Neuronal stem cell (in vitro differentiated cells): ENCODE measurements around the gene EFCAB11.

Experiments used
- DNase-seq: peaks from one replicate; pipeline ENCODE4 v3.0.0-alpha.2; 2013; ENCODE audit warnings: low spot score
- H2AFZ ChIP-seq: one replicate; pipeline ENCODE4 v1.6.1; 2013; ENCODE audit warnings: mild to moderate bottlenecking, low read length, inconsistent platforms
- H2AK5ac ChIP-seq: 2 replicates; pipeline ENCODE4 v1.6.1; 2013; ENCODE audit warnings: low read depth, mild to moderate bottlenecking, inconsistent platforms, low read length, moderate library complexity, mixed read lengths
- H2BK120ac ChIP-seq: 2 replicates; pipeline ENCODE4 v1.6.1; 2013; ENCODE audit warnings: low read depth, mild to moderate bottlenecking, inconsistent platforms, low read length, moderate library complexity, mixed read lengths
- H2BK12ac ChIP-seq: one replicate; pipeline ENCODE4 v1.6.1; 2013; ENCODE audit warnings: low read length, inconsistent platforms
- H2BK15ac ChIP-seq: 2 replicates; pipeline ENCODE4 v1.6.1; 2013; ENCODE audit warnings: mild to moderate bottlenecking, low read length, inconsistent platforms, mixed read lengths
- H2BK5ac ChIP-seq: one replicate; pipeline ENCODE4 v1.6.1; 2013; ENCODE audit warnings: inconsistent platforms, mild to moderate bottlenecking, low read length, moderate library complexity
- H3K14ac ChIP-seq: one replicate; pipeline ENCODE4 v1.6.1; 2013; ENCODE audit warnings: low read length, inconsistent platforms
- H3K18ac ChIP-seq: 2 replicates; pipeline ENCODE4 v1.6.1; 2013; ENCODE audit warnings: low read length, inconsistent platforms
- H3K23ac ChIP-seq: 2 replicates; pipeline ENCODE4 v1.6.1; 2013; ENCODE audit warnings: low read depth, mild to moderate bottlenecking, mixed read lengths, low read length, inconsistent platforms; ENCODE audit not compliant: poor library complexity
- H3K27ac ChIP-seq: replicated peaks from 3 replicates; pipeline ENCODE4 v1.5.1; 2013; ENCODE audit warnings: low read length, inconsistent platforms
- H3K27me3 ChIP-seq, 3 experiments: 2 replicates each; pipeline ENCODE4 v1.6.1; 2013; ENCODE audit warnings: low read length in 3 of 3, mild to moderate bottlenecking in 2 of 3, inconsistent platforms in 1 of 3, low read depth in 1 of 3, mixed read lengths in 1 of 3, moderate library complexity in 1 of 3; ENCODE audit not compliant: control insufficient read depth in 3 of 3, insufficient read depth in 3 of 3
- H3K36me3 ChIP-seq, 2 donors: replicated peaks in 1 of 2; 2 replicates each; pipeline ENCODE4 v1.6.1; 2013; ENCODE audit warnings: low read length in 2 of 2; ENCODE audit not compliant: control insufficient read depth in 2 of 2, insufficient read depth in 2 of 2
- H3K4ac ChIP-seq: 2 replicates; pipeline ENCODE4 v1.6.1; 2013; ENCODE audit warnings: inconsistent platforms, mild to moderate bottlenecking, low read length, moderate library complexity
- H3K4me1 ChIP-seq, 2 donors: 1 replicate in 1 of 2; 2 replicates in 1 of 2; pipeline ENCODE4 v1.6.1; 2013; ENCODE audit warnings: low read length in 2 of 2, low read depth in 1 of 2; ENCODE audit not compliant: control insufficient read depth in 2 of 2, insufficient read depth in 1 of 2
- H3K4me2 ChIP-seq: one replicate; pipeline ENCODE4 v1.6.1; 2013; ENCODE audit warnings: mild to moderate bottlenecking, low read length, inconsistent platforms; ENCODE audit not compliant: insufficient read depth, poor library complexity, severe bottlenecking
- H3K4me3 ChIP-seq, 2 donors: 2 replicates each; pipeline ENCODE4 v1.5.1; 2013; ENCODE audit warnings: low read length in 2 of 2, mild to moderate bottlenecking in 2 of 2, inconsistent platforms in 1 of 2, moderate library complexity in 1 of 2
- H3K79me1 ChIP-seq: one replicate; pipeline ENCODE4 v1.6.1; 2013; ENCODE audit warnings: low read depth, mild to moderate bottlenecking, inconsistent platforms, low read length, moderate library complexity
- H3K9ac ChIP-seq: one replicate; pipeline ENCODE4 v1.6.1; 2013; ENCODE audit warnings: mild to moderate bottlenecking, low read depth, low read length, inconsistent platforms; ENCODE audit not compliant: poor library complexity
- H3K9me3 ChIP-seq, 2 donors: replicated peaks in 1 of 2; 2 replicates each; pipeline versions ENCODE3 to v1.6.1; 2013; ENCODE audit warnings: low read length in 2 of 2, mild to moderate bottlenecking in 2 of 2, inconsistent platforms in 1 of 2, low read depth in 1 of 2, mixed read lengths in 1 of 2, moderate library complexity in 1 of 2; ENCODE audit not compliant: control insufficient read depth in 2 of 2, insufficient read depth in 1 of 2
- H4K8ac ChIP-seq: one replicate; pipeline ENCODE4 v1.6.1; 2013; ENCODE audit warnings: low read depth, mild to moderate bottlenecking, inconsistent platforms, low read length, moderate library complexity
- H4K91ac ChIP-seq: one replicate; pipeline ENCODE4 v1.6.1; 2013; ENCODE audit warnings: low read length, low read depth, mild to moderate bottlenecking, inconsistent platforms; ENCODE audit not compliant: poor library complexity
- WGBS, 2 donors: extraction: QIAGEN DNeasy Blood & Tissue Kit; methylation state at CpG; one replicate each; pipeline ENCODE4 v1.1.7; 2013; ENCODE audit warnings: missing lambda C conversion rate in 2 of 2, mixed read lengths in 1 of 2; ENCODE audit not compliant: insufficient read length in 2 of 2, insufficient replicate concordance in 1 of 2; ENCODE audit errors: extremely low coverage in 2 of 2; 5-methylcytosine and 5-hydroxymethylcytosine counted together

EFCAB11 gene

GRCh38 chr14:89767861-89768268, 186.7 kb downstream of the EFCAB11 start:
- no CpG with 5 or more reads among the region's 4 CpGs for WGBS, 2 donors
- Histone ChIP-seq H3K4ac (no peak overlapping the region), H4K8ac (no peak overlapping the region), H3K79me1 (no peaks in the 10 kb centered on the region), H3K4me3 (no peak overlapping the region), H2BK5ac (no peak overlapping the region), H3K27me3 (no peaks in the 10 kb centered on the region), H2BK15ac (no peak overlapping the region), H2AFZ (no peak overlapping the region), H3K27ac (no peak overlapping the region), H2BK12ac (no peak overlapping the region), H3K23ac (no peak overlapping the region), H3K9ac (no peak overlapping the region), H2AK5ac (no peak overlapping the region), H3K18ac (no peak overlapping the region), H3K36me3 (no peaks in the 10 kb centered on the region), H3K9me3 (peaks cover 0 to 2% of the 10 kb centered on the region in 2 donors), H3K4me1 (no peaks in the 10 kb centered on the region), H4K91ac (no peak overlapping the region), H2BK120ac (no peak overlapping the region), H3K14ac (no peak overlapping the region), H3K4me2 (no peak overlapping the region)
- peak; percentile 9 for DNase-seq

- Histone ChIP-seq H2AFZ (no peak overlapping the region), H2BK12ac (no peak overlapping the region), H2AK5ac (no peak overlapping the region), H4K91ac (no peak overlapping the region), H4K8ac (no peak overlapping the region), H3K4ac (no peak overlapping the region), H3K14ac (no peak overlapping the region), H3K36me3 (no peaks in the 10 kb centered on the region), H3K4me2 (no peak overlapping the region), H3K9ac (no peak overlapping the region), H3K18ac (no peak overlapping the region), H2BK120ac (no peak overlapping the region), H3K27ac (no peak overlapping the region), H3K9me3 (peaks cover 0 to 2% of the 10 kb centered on the region in 2 donors), H3K27me3 (no peaks in the 10 kb centered on the region), H3K4me3 (no peak overlapping the region), H3K79me1 (no peaks in the 10 kb centered on the region), H2BK15ac (no peak overlapping the region), H3K23ac (no peak overlapping the region), H3K4me1 (no peaks in the 10 kb centered on the region), H2BK5ac (no peak overlapping the region)
- WGBS, 2 donors, result no CpG with 5 or more reads among the region's 3 CpGs
- no peak for DNase-seq
Measured at GRCh38 chr14:89767131-89767530, 187.4 kb downstream of the EFCAB11 start.

GRCh38 chr14:89765346-89765745, 189.2 kb downstream of the EFCAB11 start:
- no peak overlapping the region for H2BK15ac ChIP-seq
- H4K8ac ChIP-seq, result no peak overlapping the region
- H3K23ac ChIP-seq, result no peak overlapping the region
- no peaks in the 10 kb centered on the region for H3K4me1 ChIP-seq
- H3K14ac ChIP-seq, result no peak overlapping the region
- no peak for DNase-seq
- H2BK120ac ChIP-seq, result no peak overlapping the region
- H3K79me1 ChIP-seq, result no peaks in the 10 kb centered on the region
- WGBS, 2 donors, result no CpG with 5 or more reads among the region's 3 CpGs
- no peak overlapping the region for H2AFZ ChIP-seq
- no peaks in the 10 kb centered on the region for H3K36me3 ChIP-seq
- no peak overlapping the region for H3K27ac ChIP-seq
- H4K91ac ChIP-seq, result no peak overlapping the region
- no peak overlapping the region for H3K4ac ChIP-seq
- no peak overlapping the region for H2AK5ac ChIP-seq
- no peaks in the 10 kb centered on the region for H3K27me3 ChIP-seq
- H2BK5ac ChIP-seq, result no peak overlapping the region
- no peak overlapping the region for H3K4me3 ChIP-seq
- no peak overlapping the region for H3K18ac ChIP-seq
- H3K9me3 ChIP-seq, result peaks cover 0 to 2% of the 10 kb centered on the region in 2 donors
- no peak overlapping the region for H3K4me2 ChIP-seq
- H2BK12ac ChIP-seq, result no peak overlapping the region
- no peak overlapping the region for H3K9ac ChIP-seq

- Histone ChIP-seq H3K27me3 (no peaks in the 10 kb centered on the region), H3K4me3 (no peak overlapping the region)
- no CpG with 5 or more reads among the region's 7 CpGs for WGBS, 2 donors
Measured at GRCh38 chr14:89760086-89760485, 194.4 kb downstream of the EFCAB11 start.

More at GRCh38 chr14:89760086-89760485, 194.4 kb downstream of the EFCAB11 start:
- H4K8ac ChIP-seq, result no peak overlapping the region
- H3K27ac ChIP-seq, result no peak overlapping the region
- no peak overlapping the region for H4K91ac ChIP-seq
- no peak overlapping the region for H2BK120ac ChIP-seq
- no peak overlapping the region for H3K4ac ChIP-seq
- H3K18ac ChIP-seq, result no peak overlapping the region
- peaks cover 0 to 2% of the 10 kb centered on the region in 2 donors for H3K4me1 ChIP-seq
- H3K79me1 ChIP-seq, result no peaks in the 10 kb centered on the region
- no peak overlapping the region for H2BK12ac ChIP-seq
- no peak overlapping the region for H3K4me2 ChIP-seq
- H3K36me3 ChIP-seq, result no peaks in the 10 kb centered on the region
- H2BK5ac ChIP-seq, result no peak overlapping the region
- H2BK15ac ChIP-seq, result no peak overlapping the region
- no peak overlapping the region for H2AFZ ChIP-seq
- H3K23ac ChIP-seq, result no peak overlapping the region
- H3K9ac ChIP-seq, result no peak overlapping the region
- H3K14ac ChIP-seq, result no peak overlapping the region
- H2AK5ac ChIP-seq, result no peak overlapping the region
- no peak for DNase-seq
- H3K9me3 ChIP-seq, result no peaks in the 10 kb centered on the region
